HG03460 (cell line): ENCODE measurements around the gene PDZRN4.

Experiments
- ATAC-seq: cut with Tn5 transposase; IDR thresholded peaks from one replicate; pipeline ENCODE4 v1.9.1; 2021; ENCODE audit not compliant: unreplicated experiment

PDZRN4 gene

GRCh38 chr12:41443690-41444089 lies 255.6 kb downstream of the PDZRN4 start:
- ATAC-seq: no peak

- ATAC-seq: no peak
Observed at GRCh38 chr12:41452838-41453407, 264.8 kb downstream of the PDZRN4 start.

- no peak for ATAC-seq
Observed at GRCh38 chr12:41453409-41453808, 265.3 kb downstream of the PDZRN4 start.

GRCh38 chr12:41459111-41459905 lies 271.2 kb downstream of the PDZRN4 start:
- no peak for ATAC-seq

- ATAC-seq: no peak
Observed at GRCh38 chr12:41459906-41460214, 271.7 kb downstream of the PDZRN4 start.

- no peak for ATAC-seq
Observed at GRCh38 chr12:41460906-41461305, 272.8 kb downstream of the PDZRN4 start.

- ATAC-seq: no peak
Observed at GRCh38 chr12:41462312-41462711, 274.2 kb downstream of the PDZRN4 start.

GRCh38 chr12:41465526-41465925 lies 277.4 kb downstream of the PDZRN4 start:
- ATAC-seq: no peak

- ATAC-seq: no peak
Observed at GRCh38 chr12:41466300-41466699, 278.2 kb downstream of the PDZRN4 start.

GRCh38 chr12:41466802-41467201 lies 278.7 kb downstream of the PDZRN4 start:
- no peak for ATAC-seq

GRCh38 chr12:41467591-41468325 lies 279.6 kb downstream of the PDZRN4 start:
- ATAC-seq: no peak

GRCh38 chr12:41468341-41468740 lies 280.2 kb downstream of the PDZRN4 start:
- ATAC-seq: no peak

- no peak for ATAC-seq
Observed at GRCh38 chr12:41468756-41469155, 280.6 kb downstream of the PDZRN4 start.

GRCh38 chr12:41473441-41473840 lies 285.3 kb downstream of the PDZRN4 start:
- no peak for ATAC-seq

- ATAC-seq: no peak
Observed at GRCh38 chr12:41474001-41474400, 285.9 kb downstream of the PDZRN4 start.

GRCh38 chr12:41476499-41477439 lies 288.6 kb downstream of the PDZRN4 start:
- ATAC-seq: no peak

GRCh38 chr12:41479426-41479825 lies 291.3 kb downstream of the PDZRN4 start:
- ATAC-seq: no peak

- no peak for ATAC-seq
Observed at GRCh38 chr12:41485203-41485602, 297.1 kb downstream of the PDZRN4 start.

- no peak for ATAC-seq
Observed at GRCh38 chr12:41486718-41487117, 298.6 kb downstream of the PDZRN4 start.

- no peak for ATAC-seq
Observed at GRCh38 chr12:41496009-41496408, 307.9 kb downstream of the PDZRN4 start.

- no peak for ATAC-seq
Observed at GRCh38 chr12:41497409-41497808, 309.3 kb downstream of the PDZRN4 start.
